ENCODE measurements around the gene RIC3.

DNA sequence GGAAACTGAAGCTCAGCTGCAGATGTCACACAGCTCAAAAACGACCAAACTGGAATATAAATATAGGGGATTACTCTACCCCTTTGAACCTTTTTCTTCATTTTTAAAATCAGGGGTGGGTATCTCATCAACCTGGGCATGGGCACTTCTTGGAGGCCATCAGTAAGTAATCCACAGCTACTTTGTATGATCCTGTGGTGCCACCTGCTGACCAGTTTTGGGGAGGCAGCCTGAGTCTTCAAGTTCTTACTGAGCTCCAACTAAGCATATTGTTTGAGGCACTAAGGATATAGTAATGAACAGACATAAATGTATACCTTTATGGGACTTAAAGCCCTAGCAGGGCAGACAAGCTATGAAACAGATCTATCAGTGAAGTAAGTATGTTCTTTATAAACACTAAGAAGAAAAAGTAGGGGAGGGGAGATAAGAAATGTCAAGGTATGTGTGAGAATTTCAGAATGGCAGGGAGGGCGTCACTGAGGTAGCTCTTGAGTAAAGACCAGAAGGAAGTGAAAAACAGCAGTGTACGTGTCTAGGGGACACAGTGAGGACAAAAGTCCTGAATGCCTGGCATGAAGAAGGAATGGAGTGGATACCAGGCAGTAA, 69.4 kb downstream of the RIC3 start:
- TF ChIP-seq, protein P1, sequence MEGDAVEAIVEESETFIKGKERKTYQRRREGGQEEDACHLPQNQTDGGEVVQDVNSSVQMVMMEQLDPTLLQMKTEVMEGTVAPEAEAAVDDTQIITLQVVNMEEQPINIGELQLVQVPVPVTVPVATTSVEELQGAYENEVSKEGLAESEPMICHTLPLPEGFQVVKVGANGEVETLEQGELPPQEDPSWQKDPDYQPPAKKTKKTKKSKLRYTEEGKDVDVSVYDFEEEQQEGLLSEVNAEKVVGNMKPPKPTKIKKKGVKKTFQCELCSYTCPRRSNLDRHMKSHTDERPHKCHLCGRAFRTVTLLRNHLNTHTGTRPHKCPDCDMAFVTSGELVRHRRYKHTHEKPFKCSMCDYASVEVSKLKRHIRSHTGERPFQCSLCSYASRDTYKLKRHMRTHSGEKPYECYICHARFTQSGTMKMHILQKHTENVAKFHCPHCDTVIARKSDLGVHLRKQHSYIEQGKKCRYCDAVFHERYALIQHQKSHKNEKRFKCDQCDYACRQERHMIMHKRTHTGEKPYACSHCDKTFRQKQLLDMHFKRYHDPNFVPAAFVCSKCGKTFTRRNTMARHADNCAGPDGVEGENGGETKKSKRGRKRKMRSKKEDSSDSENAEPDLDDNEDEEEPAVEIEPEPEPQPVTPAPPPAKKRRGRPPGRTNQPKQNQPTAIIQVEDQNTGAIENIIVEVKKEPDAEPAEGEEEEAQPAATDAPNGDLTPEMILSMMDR (conservative IDR thresholded peaks at IDR 0.05 in 1 of 2, IDR thresholded peaks at IDR 0.05 in 1 of 2; ENCODE audit: low read depth in 1 of 2, low read length in 2 of 2), result peak; percentile 88 to 90
- TF ChIP-seq EZH2 (IDR thresholded peaks at IDR 0.05; ENCODE audit: low read length, missing control alignments), result no peak
